Measurements from ENCODE around the gene GNG4.

GRCh38 chr1:235644693-235645305, 4.8 kb downstream of the GNG4 start:
- TF ChIP-seq CTCF (conservative IDR thresholded peaks at IDR 0.05; ENCODE audit: low read depth, low read length): no peak
- no peak for TF ChIP-seq RFX5 (IDR thresholded peaks at IDR 0.05; ENCODE audit: low read depth, low read length)
